ENCODE results near the gene ADAMTS5. TPM values are rescaled to one million over a fixed set of nuclear protein-coding genes. Genes with fewer than 3 reads are reported as not detected.

ADAMTS5 gene
- total and polyA plus RNA-seq, 2 donors from 2014 or later, result 1.7 to 10.6 TPM

DNA sequence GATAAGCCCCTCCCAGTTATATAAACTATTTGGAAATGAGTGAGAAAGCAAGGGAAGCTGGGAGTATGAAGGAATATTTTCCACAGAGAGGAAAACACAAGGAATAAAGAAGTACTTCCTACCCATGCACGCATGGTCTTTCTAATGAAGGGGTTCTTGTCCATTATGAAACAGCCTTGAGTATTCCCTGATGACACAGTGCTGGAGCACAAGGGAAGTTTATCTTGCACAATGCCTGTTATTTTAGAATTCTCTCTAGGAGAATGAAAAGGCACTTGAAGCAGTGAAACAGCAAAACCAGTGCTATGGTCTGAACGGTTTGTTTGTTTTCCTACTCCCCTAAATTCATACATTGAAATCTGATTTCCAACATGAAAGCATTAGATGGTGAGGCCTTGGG is 83.1 kb downstream of the ADAMTS5 start:
- FAIRE-seq (no peak), DNase-seq (no peak)
- Histone ChIP-seq H3K9me3 (ENCODE audit: control insufficient read depth in 2 of 3, insufficient read depth in 1 of 3, low read length in 3 of 3) (no peaks in the 10 kb centered on the region), H3K27me3 (ENCODE audit: control insufficient read depth, insufficient read depth, low read length) (no peaks in the 10 kb centered on the region), H3K4me1 (ENCODE audit: control insufficient read depth in 2 of 3, insufficient read depth in 2 of 3, low read depth in 1 of 3, low read length in 3 of 3) (no peaks in the 10 kb centered on the region), H3K27ac (ENCODE audit: low read depth in 2 of 2, low read length in 2 of 2) (no peak overlapping the region), H3K4me3 (ENCODE audit: low read length in 3 of 3) (no peak overlapping the region), H3K36me3 (ENCODE audit: control insufficient read depth in 2 of 3, insufficient read depth in 3 of 3, low read length in 3 of 3) (no peaks in the 10 kb centered on the region), H3K9ac (ENCODE audit: low read length in 3 of 3) (no peak overlapping the region)
- TF ChIP-seq, protein P1, sequence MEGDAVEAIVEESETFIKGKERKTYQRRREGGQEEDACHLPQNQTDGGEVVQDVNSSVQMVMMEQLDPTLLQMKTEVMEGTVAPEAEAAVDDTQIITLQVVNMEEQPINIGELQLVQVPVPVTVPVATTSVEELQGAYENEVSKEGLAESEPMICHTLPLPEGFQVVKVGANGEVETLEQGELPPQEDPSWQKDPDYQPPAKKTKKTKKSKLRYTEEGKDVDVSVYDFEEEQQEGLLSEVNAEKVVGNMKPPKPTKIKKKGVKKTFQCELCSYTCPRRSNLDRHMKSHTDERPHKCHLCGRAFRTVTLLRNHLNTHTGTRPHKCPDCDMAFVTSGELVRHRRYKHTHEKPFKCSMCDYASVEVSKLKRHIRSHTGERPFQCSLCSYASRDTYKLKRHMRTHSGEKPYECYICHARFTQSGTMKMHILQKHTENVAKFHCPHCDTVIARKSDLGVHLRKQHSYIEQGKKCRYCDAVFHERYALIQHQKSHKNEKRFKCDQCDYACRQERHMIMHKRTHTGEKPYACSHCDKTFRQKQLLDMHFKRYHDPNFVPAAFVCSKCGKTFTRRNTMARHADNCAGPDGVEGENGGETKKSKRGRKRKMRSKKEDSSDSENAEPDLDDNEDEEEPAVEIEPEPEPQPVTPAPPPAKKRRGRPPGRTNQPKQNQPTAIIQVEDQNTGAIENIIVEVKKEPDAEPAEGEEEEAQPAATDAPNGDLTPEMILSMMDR (IDR thresholded peaks at IDR 0.05; ENCODE audit: borderline replicate concordance, extremely low read depth, insufficient read depth), result no peak
- intact Hi-C loops (cut with DNase I), result no loop called here

DNA sequence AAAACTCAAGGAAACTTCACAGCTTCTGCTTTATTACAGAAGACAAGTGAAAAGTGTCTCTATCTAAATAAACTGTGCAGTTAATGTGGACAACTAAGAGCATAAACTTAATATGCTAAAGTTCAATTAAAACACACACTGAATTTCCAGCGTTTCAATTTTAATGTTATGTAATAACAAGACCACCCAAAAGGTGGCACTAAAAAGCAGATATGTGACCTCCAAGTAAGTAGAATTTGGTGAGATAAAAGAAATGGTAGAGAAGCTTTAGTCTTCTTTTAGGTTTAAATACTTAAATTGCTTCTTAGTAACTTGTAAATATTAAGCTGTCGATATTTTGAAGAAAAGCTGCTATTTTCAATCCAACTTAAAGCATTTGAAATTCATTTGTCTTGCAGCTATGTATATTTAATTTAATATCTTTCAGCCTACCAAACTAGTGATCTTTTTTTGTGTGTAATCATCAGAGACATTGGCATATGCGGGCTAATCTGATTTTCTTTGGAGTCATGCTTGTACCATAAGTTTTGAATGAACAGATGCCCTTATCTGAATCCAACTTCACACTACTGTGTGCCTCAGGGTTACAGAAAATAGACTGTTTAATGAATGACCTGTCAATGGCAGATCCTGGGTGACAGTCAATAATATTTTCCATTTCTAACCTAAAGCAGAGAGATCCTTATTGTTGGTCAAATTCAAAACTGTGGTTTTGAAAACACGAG is 85.2 kb downstream of the ADAMTS5 start:
- TF ChIP-seq, protein P1 (IDR thresholded peaks at IDR 0.05; ENCODE audit: borderline replicate concordance, extremely low read depth, insufficient read depth), result peak; percentile 32
- Histone ChIP-seq H3K4me3 (ENCODE audit: low read length in 3 of 3) (no peak overlapping the region), H3K9me3 (ENCODE audit: control insufficient read depth in 2 of 3, insufficient read depth in 1 of 3, low read length in 3 of 3) (no peaks in the 10 kb centered on the region), H3K27ac (ENCODE audit: low read depth in 2 of 2, low read length in 2 of 2) (no peak overlapping the region), H3K9ac (ENCODE audit: low read length in 3 of 3) (no peak overlapping the region), H3K4me1 (ENCODE audit: control insufficient read depth in 2 of 3, insufficient read depth in 2 of 3, low read depth in 1 of 3, low read length in 3 of 3) (no peaks in the 10 kb centered on the region), H3K36me3 (ENCODE audit: control insufficient read depth in 2 of 3, insufficient read depth in 3 of 3, low read length in 3 of 3) (no peaks in the 10 kb centered on the region), H3K27me3 (ENCODE audit: control insufficient read depth, insufficient read depth, low read length) (no peaks in the 10 kb centered on the region)
- FAIRE-seq, result peak; percentile 37
- intact Hi-C loops (cut with DNase I), result no loop called here
- DNase-seq, result peak in 2 of 5 donors; percentile 20 to 37

DNA sequence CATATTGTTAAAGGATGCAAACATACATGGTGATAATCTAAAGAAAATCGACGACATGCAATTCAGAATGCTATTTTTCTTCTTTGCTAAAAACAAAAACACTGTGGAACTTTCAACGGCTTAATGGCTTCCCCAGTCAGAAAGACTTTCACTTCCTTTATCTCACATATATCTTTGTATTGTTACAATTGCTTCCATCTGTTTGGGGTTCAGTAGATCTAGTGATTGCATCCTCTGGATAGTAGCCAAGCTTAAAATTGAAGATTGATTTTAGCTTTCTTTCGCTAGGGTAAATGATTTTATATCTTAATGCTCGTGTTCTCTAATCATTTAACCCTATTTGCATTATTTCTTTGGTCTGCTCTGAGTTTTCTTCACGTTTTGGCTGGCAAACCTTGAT is 89.9 kb downstream of the ADAMTS5 start:
- TF ChIP-seq, protein P1 (IDR thresholded peaks at IDR 0.05; ENCODE audit: borderline replicate concordance, extremely low read depth, insufficient read depth), result no peak
- H3K9me3 ChIP-seq (ENCODE audit: control insufficient read depth in 2 of 3, insufficient read depth in 1 of 3, low read length in 3 of 3), result no peaks in the 10 kb centered on the region
- no peak for FAIRE-seq
- H3K27me3 ChIP-seq (ENCODE audit: control insufficient read depth, insufficient read depth, low read length), result no peaks in the 10 kb centered on the region
- no peak overlapping the region for H3K27ac ChIP-seq (ENCODE audit: low read depth in 2 of 2, low read length in 2 of 2)
- no peaks in the 10 kb centered on the region for H3K36me3 ChIP-seq (ENCODE audit: control insufficient read depth in 2 of 3, insufficient read depth in 3 of 3, low read length in 3 of 3)
- intact Hi-C loops (cut with DNase I), result no loop called here
- no peak overlapping the region for H3K9ac ChIP-seq (ENCODE audit: low read length in 3 of 3)
- H3K4me3 ChIP-seq (ENCODE audit: low read length in 3 of 3), result no peak overlapping the region
- no peaks in the 10 kb centered on the region for H3K4me1 ChIP-seq (ENCODE audit: control insufficient read depth in 2 of 3, insufficient read depth in 2 of 3, low read depth in 1 of 3, low read length in 3 of 3)
- DNase-seq, result no peak
